WTC11 (cell line): ENCODE measurements around the gene PRPSAP1. TPM values are rescaled to one million over a fixed set of nuclear protein-coding genes. Genes with fewer than 3 reads are reported as not detected.

ENCODE experiments used
- ATAC-seq: fragments of 200-7000 bp; cut with Tn5 transposase; 2 replicates; pipeline ENCODE4 v1.10.0; 2021; ENCODE audit warnings: mild to moderate bottlenecking, moderate library complexity
- CTCF ChIA-PET: fragments of 300-600 bp; sonication (Branson Sonifier 250); formaldehyde crosslinking; loops from one replicate; lab custom pipeline; 2021; ENCODE audit warnings: antibody characterized with exemption; lab: Charles Lee
- POLR2A ChIA-PET: fragments of 350-600 bp; sonication (Branson Sonifier 250); formaldehyde crosslinking; loops from one replicate; lab custom pipeline; 2021; ENCODE audit warnings: antibody characterized with exemption; lab: Charles Lee
- DNase-seq: peaks from one replicate; pipeline ENCODE4 v3.0.0; 2021; ENCODE audit warnings: low spot score
- H3K27ac Mint-ChIP-seq: 2 replicates; pipeline ENCODE4 v1.8.0; 2021; ENCODE audit warnings: mixed read lengths
- H3K27me3 Mint-ChIP-seq: 2 replicates; pipeline ENCODE4 v1.8.0; 2021; ENCODE audit warnings: low read depth, mild to moderate bottlenecking, moderate library complexity, mixed read lengths
- H3K36me3 Mint-ChIP-seq: 2 replicates; pipeline ENCODE4 v1.8.0; 2021; ENCODE audit warnings: mixed read lengths
- H3K4me1 Mint-ChIP-seq: 2 replicates; pipeline ENCODE4 v1.8.0; 2022; ENCODE audit warnings: mixed read lengths
- H3K4me3 Mint-ChIP-seq: 2 replicates; pipeline ENCODE4 v1.8.0; 2021; ENCODE audit warnings: mild to moderate bottlenecking, moderate library complexity, mixed read lengths
- H3K9me3 Mint-ChIP-seq: 2 replicates; pipeline ENCODE4 v1.8.0; 2021; ENCODE audit warnings: mixed read lengths
- CBFB ChIP-seq: sonication (generic); formaldehyde crosslinking; IDR thresholded peaks from 2 replicates; pipeline ENCODE4 v1.8.1; 2022; ENCODE audit warnings: mild to moderate bottlenecking, low read depth, missing genetic modification reagents
- ETV6 ChIP-seq: sonication (generic); formaldehyde crosslinking; IDR thresholded peaks from 2 replicates; pipeline ENCODE4 v1.8.1; 2022; ENCODE audit warnings: mild to moderate bottlenecking, missing genetic modification reagents
- GABPB1 ChIP-seq: sonication (generic); formaldehyde crosslinking; IDR thresholded peaks from 2 replicates; pipeline ENCODE4 v1.8.1; 2023; ENCODE audit warnings: mild to moderate bottlenecking, missing genetic modification reagents
- GRHL2 ChIP-seq: fragments of 250-450 bp; sonication (Bioruptor Pico); IDR thresholded peaks from 2 replicates; pipeline ENCODE4 v1.8.0; 2022; ENCODE audit warnings: mild to moderate bottlenecking, moderate library complexity; ENCODE audit not compliant: insufficient replicate concordance, severe bottlenecking
- HMGA2 ChIP-seq: fragments of 250-450 bp; sonication (Bioruptor Pico); IDR thresholded peaks from 2 replicates; pipeline ENCODE4 v1.4.0; 2021; ENCODE audit warnings: mild to moderate bottlenecking, moderate library complexity
- IRF2 ChIP-seq: sonication (generic); formaldehyde crosslinking; IDR thresholded peaks from 2 replicates; pipeline ENCODE4 v1.8.0; 2022; ENCODE audit warnings: low read depth, missing genetic modification reagents, borderline replicate concordance
- JUN ChIP-seq: sonication (generic); formaldehyde crosslinking; IDR thresholded peaks from 2 replicates; pipeline ENCODE4 v1.8.0; 2023; ENCODE audit warnings: mild to moderate bottlenecking, missing genetic modification reagents
- KAT7 ChIP-seq: sonication (generic); formaldehyde crosslinking; IDR thresholded peaks from 2 replicates; pipeline ENCODE4 v1.8.1; 2023; ENCODE audit warnings: missing genetic modification reagents, mild to moderate bottlenecking, borderline replicate concordance
- MYBL2 ChIP-seq: sonication (generic); formaldehyde crosslinking; IDR thresholded peaks from 2 replicates; pipeline ENCODE4 v1.8.1; 2023; ENCODE audit warnings: mild to moderate bottlenecking, moderate library complexity, missing genetic modification reagents
- NFYB ChIP-seq: sonication (generic); formaldehyde crosslinking; conservative IDR thresholded peaks from 2 replicates; pipeline ENCODE4 v1.8.0; 2022; ENCODE audit warnings: low read depth, missing genetic modification reagents
- SOX15 ChIP-seq: fragments of 250-450 bp; sonication (Bioruptor Pico); IDR thresholded peaks from 2 replicates; pipeline ENCODE4 v1.9.0; 2021; ENCODE audit warnings: mild to moderate bottlenecking
- TCF7 ChIP-seq: sonication (generic); formaldehyde crosslinking; IDR thresholded peaks from 2 replicates; pipeline ENCODE4 v1.8.0; 2022; ENCODE audit warnings: mild to moderate bottlenecking, low read depth, missing genetic modification reagents, moderate library complexity
- ZNF423 ChIP-seq: fragments of 250-450 bp; sonication (Bioruptor Pico); IDR thresholded peaks from 2 replicates; pipeline ENCODE4 v2.1.2; 2022; ENCODE audit warnings: mild to moderate bottlenecking, moderate library complexity
- total RNA-seq: library from RNA; stranded (reverse); gene quantifications from 3 replicates; pipeline ENCODE4 v1.2.3, GENCODE V29; 2021
- TF ChIP-seq, protein P1 (sequence below): sonication (generic); formaldehyde crosslinking; IDR thresholded peaks from 2 replicates; pipeline ENCODE4 v1.8.1; 2022; ENCODE audit warnings: mild to moderate bottlenecking, moderate library complexity, missing genetic modification reagents
- TF ChIP-seq, protein P2 (sequence below): sonication (generic); formaldehyde crosslinking; IDR thresholded peaks from 2 replicates; pipeline ENCODE4 v1.8.1; 2023; ENCODE audit warnings: mild to moderate bottlenecking, moderate library complexity, missing genetic modification reagents
- TF ChIP-seq, protein P3 (sequence below): sonication (generic); formaldehyde crosslinking; IDR thresholded peaks from 2 replicates; pipeline ENCODE4 v1.8.0; 2023; ENCODE audit warnings: mild to moderate bottlenecking, missing genetic modification reagents
- TF ChIP-seq, protein P4 (sequence below): sonication (generic); formaldehyde crosslinking; IDR thresholded peaks from 2 replicates; pipeline ENCODE4 v1.8.1; 2023; ENCODE audit warnings: mild to moderate bottlenecking, missing genetic modification reagents, borderline replicate concordance

Gene PRPSAP1
- total RNA-seq, 1 experiment from 2014 or later, result 56.5 TPM

DNA sequence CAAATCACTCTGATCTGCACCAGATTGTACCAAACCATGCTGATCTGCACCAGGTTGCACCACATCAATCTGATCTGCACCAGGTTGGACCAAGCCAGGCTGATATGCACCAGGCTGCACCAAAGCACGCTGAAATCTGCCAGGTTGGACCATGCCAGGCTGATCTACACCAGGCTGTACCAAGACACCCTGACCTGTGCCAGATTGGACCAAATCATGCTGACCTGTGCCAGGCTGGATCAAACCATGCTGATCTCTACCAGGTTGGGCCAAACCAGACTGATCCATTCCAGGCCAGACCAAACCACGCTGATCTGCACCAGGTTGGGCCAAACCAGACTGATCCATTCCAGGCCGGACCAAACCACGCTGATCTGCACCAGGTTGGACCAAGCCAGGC is 61.1 kb downstream of the PRPSAP1 start (continued):
- TF ChIP-seq, protein P1, sequence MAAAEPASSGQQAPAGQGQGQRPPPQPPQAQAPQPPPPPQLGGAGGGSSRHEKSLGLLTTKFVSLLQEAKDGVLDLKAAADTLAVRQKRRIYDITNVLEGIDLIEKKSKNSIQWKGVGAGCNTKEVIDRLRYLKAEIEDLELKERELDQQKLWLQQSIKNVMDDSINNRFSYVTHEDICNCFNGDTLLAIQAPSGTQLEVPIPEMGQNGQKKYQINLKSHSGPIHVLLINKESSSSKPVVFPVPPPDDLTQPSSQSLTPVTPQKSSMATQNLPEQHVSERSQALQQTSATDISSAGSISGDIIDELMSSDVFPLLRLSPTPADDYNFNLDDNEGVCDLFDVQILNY (CRISPR knock-in tag), result no peak
- TF ChIP-seq JUN (CRISPR knock-in tag) (no peak), NFYB (CRISPR knock-in tag) (no peak), GRHL2 (CRISPR knock-in tag) (no peak), GABPB1 (CRISPR knock-in tag) (no peak), IRF2 (CRISPR knock-in tag) (no peak)

DNA sequence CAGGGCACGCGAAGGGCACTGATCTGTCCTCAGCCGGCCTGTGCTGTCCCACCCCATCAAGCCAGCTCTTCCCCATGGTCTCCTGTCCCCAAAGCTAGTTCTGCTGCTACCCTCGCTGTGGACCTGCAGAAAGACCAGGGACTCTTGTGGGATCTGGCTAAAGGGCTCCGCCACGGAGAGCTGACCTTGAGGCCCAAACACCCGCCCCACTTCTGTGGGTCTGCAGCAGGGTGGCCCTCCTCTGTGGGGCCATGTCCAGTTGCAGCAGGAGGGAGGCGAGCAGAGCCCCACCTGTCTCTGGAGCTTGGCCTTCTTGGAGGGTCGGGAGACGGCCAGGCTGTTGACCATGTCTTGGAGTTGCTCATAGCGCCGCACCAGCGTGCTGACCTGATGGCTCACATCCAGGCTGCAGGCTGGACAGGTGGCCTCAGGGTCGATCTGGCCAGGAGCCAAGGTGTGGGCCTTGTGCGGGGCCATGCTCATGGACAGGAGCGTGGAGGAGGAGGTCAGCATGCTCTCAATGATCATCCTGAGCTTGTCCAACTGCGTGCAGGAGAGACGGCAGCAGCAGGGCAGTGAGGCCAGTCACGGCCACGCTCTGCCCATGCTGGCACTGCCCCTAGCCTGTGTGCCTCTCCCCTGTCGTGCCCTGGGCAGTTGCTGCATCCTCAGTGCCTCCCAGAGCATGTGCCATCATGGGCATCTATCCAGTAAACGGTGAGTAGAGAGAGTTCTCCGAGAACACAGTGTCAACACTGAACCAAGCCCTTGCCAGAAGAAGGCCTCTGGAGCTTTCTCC is 71.9 kb downstream of the PRPSAP1 start:
- no peak for DNase-seq
- H3K4me1 Mint-ChIP-seq, result no peaks in the 10 kb centered on the region
- no peak overlapping the region for H3K27ac Mint-ChIP-seq
- ATAC-seq, result no peak
- H3K27me3 Mint-ChIP-seq, result no peaks in the 10 kb centered on the region
- no peaks in the 10 kb centered on the region for H3K9me3 Mint-ChIP-seq
- TF ChIP-seq TCF7 (CRISPR knock-in tag) (no peak), KAT7 (no peak), ETV6 (CRISPR knock-in tag) (no peak), MYBL2 (CRISPR knock-in tag) (no peak), IRF2 (CRISPR knock-in tag) (no peak), ZNF423 (no peak), HMGA2 (CRISPR knock-in tag) (no peak), CBFB (CRISPR knock-in tag) (no peak), SOX15 (no peak)
- TF ChIP-seq, protein P2, sequence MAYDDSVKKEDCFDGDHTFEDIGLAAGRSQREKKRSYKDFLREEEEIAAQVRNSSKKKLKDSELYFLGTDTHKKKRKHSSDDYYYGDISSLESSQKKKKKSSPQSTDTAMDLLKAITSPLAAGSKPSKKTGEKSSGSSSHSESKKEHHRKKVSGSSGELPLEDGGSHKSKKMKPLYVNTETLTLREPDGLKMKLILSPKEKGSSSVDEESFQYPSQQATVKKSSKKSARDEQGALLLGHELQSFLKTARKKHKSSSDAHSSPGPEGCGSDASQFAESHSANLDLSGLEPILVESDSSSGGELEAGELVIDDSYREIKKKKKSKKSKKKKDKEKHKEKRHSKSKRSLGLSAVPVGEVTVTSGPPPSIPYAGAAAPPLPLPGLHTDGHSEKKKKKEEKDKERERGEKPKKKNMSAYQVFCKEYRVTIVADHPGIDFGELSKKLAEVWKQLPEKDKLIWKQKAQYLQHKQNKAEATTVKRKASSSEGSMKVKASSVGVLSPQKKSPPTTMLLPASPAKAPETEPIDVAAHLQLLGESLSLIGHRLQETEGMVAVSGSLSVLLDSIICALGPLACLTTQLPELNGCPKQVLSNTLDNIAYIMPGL, result no peak
- TF ChIP-seq, protein P3, sequence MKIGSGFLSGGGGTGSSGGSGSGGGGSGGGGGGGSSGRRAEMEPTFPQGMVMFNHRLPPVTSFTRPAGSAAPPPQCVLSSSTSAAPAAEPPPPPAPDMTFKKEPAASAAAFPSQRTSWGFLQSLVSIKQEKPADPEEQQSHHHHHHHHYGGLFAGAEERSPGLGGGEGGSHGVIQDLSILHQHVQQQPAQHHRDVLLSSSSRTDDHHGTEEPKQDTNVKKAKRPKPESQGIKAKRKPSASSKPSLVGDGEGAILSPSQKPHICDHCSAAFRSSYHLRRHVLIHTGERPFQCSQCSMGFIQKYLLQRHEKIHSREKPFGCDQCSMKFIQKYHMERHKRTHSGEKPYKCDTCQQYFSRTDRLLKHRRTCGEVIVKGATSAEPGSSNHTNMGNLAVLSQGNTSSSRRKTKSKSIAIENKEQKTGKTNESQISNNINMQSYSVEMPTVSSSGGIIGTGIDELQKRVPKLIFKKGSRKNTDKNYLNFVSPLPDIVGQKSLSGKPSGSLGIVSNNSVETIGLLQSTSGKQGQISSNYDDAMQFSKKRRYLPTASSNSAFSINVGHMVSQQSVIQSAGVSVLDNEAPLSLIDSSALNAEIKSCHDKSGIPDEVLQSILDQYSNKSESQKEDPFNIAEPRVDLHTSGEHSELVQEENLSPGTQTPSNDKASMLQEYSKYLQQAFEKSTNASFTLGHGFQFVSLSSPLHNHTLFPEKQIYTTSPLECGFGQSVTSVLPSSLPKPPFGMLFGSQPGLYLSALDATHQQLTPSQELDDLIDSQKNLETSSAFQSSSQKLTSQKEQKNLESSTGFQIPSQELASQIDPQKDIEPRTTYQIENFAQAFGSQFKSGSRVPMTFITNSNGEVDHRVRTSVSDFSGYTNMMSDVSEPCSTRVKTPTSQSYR (CRISPR knock-in tag), result no peak
- TF ChIP-seq, protein P4, sequence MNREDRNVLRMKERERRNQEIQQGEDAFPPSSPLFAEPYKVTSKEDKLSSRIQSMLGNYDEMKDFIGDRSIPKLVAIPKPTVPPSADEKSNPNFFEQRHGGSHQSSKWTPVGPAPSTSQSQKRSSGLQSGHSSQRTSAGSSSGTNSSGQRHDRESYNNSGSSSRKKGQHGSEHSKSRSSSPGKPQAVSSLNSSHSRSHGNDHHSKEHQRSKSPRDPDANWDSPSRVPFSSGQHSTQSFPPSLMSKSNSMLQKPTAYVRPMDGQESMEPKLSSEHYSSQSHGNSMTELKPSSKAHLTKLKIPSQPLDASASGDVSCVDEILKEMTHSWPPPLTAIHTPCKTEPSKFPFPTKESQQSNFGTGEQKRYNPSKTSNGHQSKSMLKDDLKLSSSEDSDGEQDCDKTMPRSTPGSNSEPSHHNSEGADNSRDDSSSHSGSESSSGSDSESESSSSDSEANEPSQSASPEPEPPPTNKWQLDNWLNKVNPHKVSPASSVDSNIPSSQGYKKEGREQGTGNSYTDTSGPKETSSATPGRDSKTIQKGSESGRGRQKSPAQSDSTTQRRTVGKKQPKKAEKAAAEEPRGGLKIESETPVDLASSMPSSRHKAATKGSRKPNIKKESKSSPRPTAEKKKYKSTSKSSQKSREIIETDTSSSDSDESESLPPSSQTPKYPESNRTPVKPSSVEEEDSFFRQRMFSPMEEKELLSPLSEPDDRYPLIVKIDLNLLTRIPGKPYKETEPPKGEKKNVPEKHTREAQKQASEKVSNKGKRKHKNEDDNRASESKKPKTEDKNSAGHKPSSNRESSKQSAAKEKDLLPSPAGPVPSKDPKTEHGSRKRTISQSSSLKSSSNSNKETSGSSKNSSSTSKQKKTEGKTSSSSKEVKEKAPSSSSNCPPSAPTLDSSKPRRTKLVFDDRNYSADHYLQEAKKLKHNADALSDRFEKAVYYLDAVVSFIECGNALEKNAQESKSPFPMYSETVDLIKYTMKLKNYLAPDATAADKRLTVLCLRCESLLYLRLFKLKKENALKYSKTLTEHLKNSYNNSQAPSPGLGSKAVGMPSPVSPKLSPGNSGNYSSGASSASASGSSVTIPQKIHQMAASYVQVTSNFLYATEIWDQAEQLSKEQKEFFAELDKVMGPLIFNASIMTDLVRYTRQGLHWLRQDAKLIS, result no peak
- no peaks in the 10 kb centered on the region for H3K36me3 Mint-ChIP-seq
- ChIA-PET CTCF (interaction anchor here (0.6 to 4.9 kb wide), 9 partner anchors 13 to 267 kb away, joined by 3 to 120 read pairs (median 21); partner anchors contain the start of gene UBALD2), POLR2A (interaction anchor here (0.6 kb wide), 1 partner anchor 141 kb away, joined by 3 read pairs; the partner anchor contains the start of gene FOXJ1)
- no peak overlapping the region for H3K4me3 Mint-ChIP-seq
